Measurements from ENCODE around the gene AATK. TPM values are rescaled to one million over a fixed set of nuclear protein-coding genes. Genes with fewer than 3 reads are reported as not detected.
A peak's percentile ranks its signal among the peaks of the same experiment; 100 is the strongest.

The AATK gene
- total RNA-seq, 4 donors from 2014 or later, result 4.1 to 17.6 (median 7.4) TPM

GRCh38 chr17:81121841-81122733 is 43.9 kb downstream of the AATK start:
- no peak for DNase-seq
- H3K27me3 ChIP-seq, result no peaks in the 10 kb centered on the region
- H3K27ac ChIP-seq, result no peak overlapping the region
- no peaks in the 10 kb centered on the region for H3K36me3 ChIP-seq
- H3K4me3 ChIP-seq (replicated peaks in 1 of 3), result no peak overlapping the region
- 80 to 82% methylated on average over 6 to 67 of the region's 109 CpGs for WGBS, 2 donors
- H3K4me1 ChIP-seq, result peaks cover 6 to 13% of the 10 kb centered on the region in 2 donors
- no peak for TF ChIP-seq CTCF (IDR thresholded peaks at IDR 0.05)
- no peak for TF ChIP-seq POLR2A (IDR thresholded peaks at IDR 0.05)
- intact Hi-C loops (cut with DNase I), result no loop called here
- no peaks in the 10 kb centered on the region for H3K9me3 ChIP-seq

- intact Hi-C loops (cut with DNase I), result no loop called here
- Histone ChIP-seq H3K36me3 (no peaks in the 10 kb centered on the region), H3K27me3 (no peaks in the 10 kb centered on the region), H3K9me3 (no peaks in the 10 kb centered on the region), H3K4me1 (peaks cover 6 to 13% of the 10 kb centered on the region in 2 donors), H3K27ac (no peak overlapping the region), H3K4me3 (replicated peaks in 1 of 3) (no peak overlapping the region)
- DNase-seq, result no peak
- WGBS, 2 donors, result 82 to 85% methylated on average over 12 to 17 of the region's 45 CpGs
- TF ChIP-seq CTCF (IDR thresholded peaks at IDR 0.05) (no peak), POLR2A (IDR thresholded peaks at IDR 0.05) (no peak)
Observed at GRCh38 chr17:81120695-81121621, 45.1 kb downstream of the AATK start.

- 68 to 90% methylated on average over 8 to 33 of the region's 33 CpGs for WGBS, 2 donors
- no peak overlapping the region for H3K27ac ChIP-seq
- DNase-seq, result no peak
- intact Hi-C loops (cut with DNase I), result no loop called here
- H3K4me1 ChIP-seq, result peaks cover 6 to 13% of the 10 kb centered on the region in 2 donors
- no peaks in the 10 kb centered on the region for H3K27me3 ChIP-seq
- no peak for TF ChIP-seq CTCF (IDR thresholded peaks at IDR 0.05)
- no peak for TF ChIP-seq POLR2A (IDR thresholded peaks at IDR 0.05)
- H3K4me3 ChIP-seq (replicated peaks in 1 of 3), result no peak overlapping the region
- H3K36me3 ChIP-seq, result no peaks in the 10 kb centered on the region
- no peaks in the 10 kb centered on the region for H3K9me3 ChIP-seq
Observed at GRCh38 chr17:81120149-81120484, 45.9 kb downstream of the AATK start.

- Histone ChIP-seq H3K36me3 (no peaks in the 10 kb centered on the region), H3K9me3 (no peaks in the 10 kb centered on the region), H3K4me1 (peaks cover 6 to 13% of the 10 kb centered on the region in 2 donors), H3K4me3 (replicated peaks in 1 of 3) (peak overlapping the region in 1 of 3 donors; percentile 13), H3K27me3 (no peaks in the 10 kb centered on the region), H3K27ac (no peak overlapping the region)
- TF ChIP-seq CTCF (IDR thresholded peaks at IDR 0.05) (peak in 1 of 6 experiments; percentile 15), POLR2A (IDR thresholded peaks at IDR 0.05) (peak in 1 of 2 donors; percentile 27)
- peak; percentile 74 to 79 for DNase-seq
- intact Hi-C loops (cut with DNase I), result no loop called here
- 43 to 54% methylated on average over 19 to 71 of the region's 89 CpGs for WGBS, 2 donors
Observed at GRCh38 chr17:81119223-81120148, 46.5 kb downstream of the AATK start.

All from thyroid gland (tissue), 4 donors.